CD4-positive, CD25-positive, alpha-beta regulatory T cell (primary cell): ENCODE data around the gene ZNF416. TPM values are rescaled to one million over a fixed set of nuclear protein-coding genes. Genes with fewer than 3 reads are reported as not detected.
A peak's percentile ranks its signal among the peaks of the same experiment; 100 is the strongest.

ENCODE experiments used
- ATAC-seq, 2 donors: fragments of 150-1000 bp; cut with Tn5 transposase; one replicate each; pipeline ENCODE4 v1.10.0; 2021; ENCODE audit warnings: low read depth in 2 of 2, moderate number of reproducible peaks in 2 of 2, moderate library complexity in 1 of 2
- DNase-seq, 3 donors: peaks; one replicate each; pipeline versions ENCODE4 v3.0.0 to v3.0.0-alpha.2; 2012 to 2022; ENCODE audit warnings: mixed read lengths in 1 of 3
- H3K27ac ChIP-seq: one replicate; pipeline ENCODE4 v1.7.0; 2013; ENCODE audit warnings: mild to moderate bottlenecking, low read length; ENCODE audit not compliant: insufficient read depth, poor library complexity, severe bottlenecking
- H3K27me3 ChIP-seq: one replicate; pipeline ENCODE4 v1.7.0; 2013; ENCODE audit warnings: low read length; ENCODE audit not compliant: control insufficient read depth, insufficient read depth
- H3K36me3 ChIP-seq: one replicate; pipeline ENCODE4 v1.7.0; 2013; ENCODE audit warnings: mild to moderate bottlenecking, low read length, moderate library complexity; ENCODE audit not compliant: control insufficient read depth, insufficient read depth
- H3K4me1 ChIP-seq: 2 replicates; pipeline ENCODE4 v1.7.0; 2013; ENCODE audit warnings: mild to moderate bottlenecking, low read length; ENCODE audit not compliant: insufficient read depth, control insufficient read depth, poor library complexity, severe bottlenecking
- H3K4me3 ChIP-seq: one replicate; pipeline ENCODE4 v1.7.0; 2013; ENCODE audit warnings: low read depth, mild to moderate bottlenecking, low read length, moderate library complexity
- H3K9me3 ChIP-seq, 2 experiments: 1 replicate in 1 of 2; 2 replicates in 1 of 2; pipeline ENCODE4 v1.7.0; 2013; ENCODE audit warnings: low read length in 2 of 2, mild to moderate bottlenecking in 1 of 2, moderate library complexity in 1 of 2; ENCODE audit not compliant: control insufficient read depth in 2 of 2
- H3K27ac Mint-ChIP-seq, 3 donors: one replicate each; pipeline ENCODE4 v1.8.0; 2020 to 2022; ENCODE audit warnings: mild to moderate bottlenecking in 3 of 3, mixed read lengths in 3 of 3, moderate library complexity in 2 of 3
- H3K27me3 Mint-ChIP-seq: one replicate; pipeline ENCODE4 v1.8.0; 2022; ENCODE audit warnings: mild to moderate bottlenecking, mixed read lengths
- H3K36me3 Mint-ChIP-seq: one replicate; pipeline ENCODE4 v1.8.0; 2020; ENCODE audit warnings: mixed read lengths
- H3K4me1 Mint-ChIP-seq, 4 donors: one replicate each; pipeline ENCODE4 v1.8.0; 2020 to 2022; ENCODE audit warnings: mixed read lengths in 4 of 4, mild to moderate bottlenecking in 1 of 4
- H3K4me3 Mint-ChIP-seq, 4 donors: one replicate each; pipeline ENCODE4 v1.8.0; 2020 to 2022; ENCODE audit warnings: mild to moderate bottlenecking in 4 of 4, mixed read lengths in 4 of 4, moderate library complexity in 3 of 4
- H3K9me3 Mint-ChIP-seq, 7 donors: one replicate each; pipeline ENCODE4 v1.8.0; 2020 to 2022; ENCODE audit warnings: mixed read lengths in 7 of 7, mild to moderate bottlenecking in 3 of 7, moderate library complexity in 2 of 7
- polyA plus RNA-seq, 4 donors: library from polyadenylated mRNA; unstranded; fragments of 300-500 nt; fragmentation: Illumina TruSeq; gene quantifications; one replicate each; pipeline ENCODE4 v1.2.3, GENCODE V29; 2021
- total RNA-seq: library from RNA; stranded (reverse); gene quantifications from one replicate; pipeline ENCODE4 v1.2.3, GENCODE V29; 2022

Gene ZNF416
- 4.4 TPM for total RNA-seq
- 1 to 10 TPM; 4.1 to 9.5 (median 6.1) TPM for polyA plus RNA-seq

DNA sequence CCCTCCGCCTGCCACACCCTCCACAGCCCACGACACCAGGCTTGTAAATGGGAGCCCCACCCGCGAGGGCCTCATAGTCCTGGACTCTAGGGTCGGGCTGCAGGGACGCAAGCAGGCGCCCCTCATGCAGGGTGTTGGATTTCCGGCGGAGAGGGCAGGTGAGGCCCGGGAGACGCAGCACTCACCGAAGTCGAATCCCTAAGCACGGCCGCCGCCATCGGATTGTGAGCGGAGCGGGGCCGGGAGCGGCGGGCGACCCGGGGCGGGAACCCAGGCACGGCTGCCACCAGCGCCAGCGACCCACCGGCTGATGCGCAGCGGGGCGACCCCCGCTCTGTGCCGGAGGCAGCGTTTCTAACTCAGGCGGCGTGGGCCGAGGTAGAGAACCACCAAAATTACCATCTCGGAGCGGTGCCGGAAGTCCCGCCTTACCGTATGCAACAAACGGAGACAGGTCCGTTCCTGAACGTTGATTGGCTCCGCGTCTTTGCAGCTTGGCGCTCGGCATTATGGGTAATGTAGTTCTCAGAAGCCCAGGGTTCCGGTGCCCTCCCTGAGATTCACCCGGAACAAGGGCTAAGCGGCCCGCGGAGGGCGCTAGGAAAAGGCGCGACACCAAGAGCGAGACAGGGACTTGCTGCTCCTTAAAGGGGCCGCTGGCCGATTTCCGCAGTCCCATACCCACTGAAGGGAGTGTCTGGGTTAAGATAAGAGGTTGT, at the start of gene ZNF416:
ZNF416 (minus strand) TSS at position 425 of the 719 bp plus-strand sequence; CDS start at position 218, 207 bp downstream.
- H3K9me3 Mint-ChIP-seq, result peaks cover 0 to 59% (median 30%) of the 10 kb centered on the region in 7 donors
- H3K4me3 ChIP-seq, result peak within 1 kb of the TSS; percentile 80
- peak within 1 kb of the TSS; percentile 86 to 90 (median 88) for H3K4me3 Mint-ChIP-seq
- no peaks in the 10 kb centered on the region for H3K27me3 ChIP-seq
- peaks cover 5 to 35% (median 14%) of the 10 kb centered on the region in 4 donors for H3K4me1 Mint-ChIP-seq
- peaks cover 41% of the 10 kb centered on the region for H3K36me3 Mint-ChIP-seq
- H3K27ac ChIP-seq, result peak within 1 kb of the TSS; percentile 76
- peaks cover 41 to 63% of the 10 kb centered on the region in 2 experiments for H3K9me3 ChIP-seq
- no peaks in the 10 kb centered on the region for H3K27me3 Mint-ChIP-seq
- DNase-seq (peak; percentile 94 to 99 (median 97)), ATAC-seq (peak; percentile 99)
- H3K27ac Mint-ChIP-seq, result peak within 1 kb of the TSS; percentile 76 to 86 (median 83)
- peaks cover 18% of the 10 kb centered on the region for H3K4me1 ChIP-seq
- peaks cover 35% of the 10 kb centered on the region for H3K36me3 ChIP-seq

- H3K9me3 Mint-ChIP-seq, result peaks cover 0 to 86% (median 43%) of the 10 kb centered on the region in 7 donors
- H3K27me3 Mint-ChIP-seq, result no peaks in the 10 kb centered on the region
- Histone ChIP-seq H3K4me3 (peak overlapping the region; percentile 0), H3K9me3 (peaks cover 80 to 98% of the 10 kb centered on the region in 2 experiments), H3K36me3 (peaks cover 45% of the 10 kb centered on the region), H3K27ac (no peak overlapping the region), H3K27me3 (no peaks in the 10 kb centered on the region), H3K4me1 (no peaks in the 10 kb centered on the region)
- DNase-seq (no peak), ATAC-seq (no peak)
- peaks cover 48% of the 10 kb centered on the region for H3K36me3 Mint-ChIP-seq
- no peak overlapping the region for H3K27ac Mint-ChIP-seq
- peaks cover 0 to 4% (median 0%) of the 10 kb centered on the region in 4 donors for H3K4me1 Mint-ChIP-seq
- no peak overlapping the region for H3K4me3 Mint-ChIP-seq
These were observed 44.4 kb upstream of the ZNF416 start for GRCh38 chr19:57623091-57623490.

GRCh38 chr19:57620673-57621348, 42.1 kb upstream of the ZNF416 start:
- no peak overlapping the region for H3K27ac Mint-ChIP-seq
- peaks cover 68% of the 10 kb centered on the region for H3K36me3 ChIP-seq
- H3K9me3 ChIP-seq, result peaks cover 90 to 100% of the 10 kb centered on the region in 2 experiments
- ATAC-seq, result no peak
- H3K4me3 ChIP-seq, result peak overlapping the region; percentile 21
- no peaks in the 10 kb centered on the region for H3K27me3 ChIP-seq
- H3K4me1 Mint-ChIP-seq, result peaks cover 0 to 18% (median under 1%) of the 10 kb centered on the region in 4 donors
- H3K9me3 Mint-ChIP-seq, result peaks cover 0 to 92% (median 51%) of the 10 kb centered on the region in 7 donors
- H3K27ac ChIP-seq, result no peak overlapping the region
- no peak for DNase-seq
- H3K4me3 Mint-ChIP-seq, result peak overlapping the region in 1 of 4 donors; percentile 25
- H3K4me1 ChIP-seq, result no peaks in the 10 kb centered on the region
- no peaks in the 10 kb centered on the region for H3K27me3 Mint-ChIP-seq
- peaks cover 69% of the 10 kb centered on the region for H3K36me3 Mint-ChIP-seq

GRCh38 chr19:57615346-57615745, 36.6 kb upstream of the ZNF416 start:
- peaks cover 50% of the 10 kb centered on the region for H3K36me3 ChIP-seq

GRCh38 chr19:57613941-57614743, 35.4 kb upstream of the ZNF416 start, which contains the start of gene ZNF134:
TSS of gene ZNF134 (plus strand) at chr19:57614242. CDS start at chr19:57619469, 5,227 bp downstream.
- no peaks in the 10 kb centered on the region for H3K27me3 Mint-ChIP-seq
- H3K4me1 Mint-ChIP-seq, result peaks cover 5 to 39% (median 6%) of the 10 kb centered on the region in 4 donors
- Histone ChIP-seq H3K9me3 (peaks cover 52 to 76% of the 10 kb centered on the region in 2 experiments), H3K4me1 (peaks cover 14% of the 10 kb centered on the region), H3K27me3 (no peaks in the 10 kb centered on the region), H3K36me3 (peaks cover 38% of the 10 kb centered on the region), H3K4me3 (peak within 1 kb of the TSS; percentile 82), H3K27ac (peak within 1 kb of the TSS; percentile 54)
- H3K36me3 Mint-ChIP-seq, result peaks cover 45% of the 10 kb centered on the region
- ATAC-seq (peak; percentile 98 to 99), DNase-seq (peak; percentile 79 to 97 (median 86))
- H3K27ac Mint-ChIP-seq, result peak within 1 kb of the TSS; percentile 83 to 89 (median 88)
- H3K9me3 Mint-ChIP-seq, result peaks cover 0 to 61% (median 43%) of the 10 kb centered on the region in 7 donors
- peak within 1 kb of the TSS; percentile 77 to 95 (median 91) for H3K4me3 Mint-ChIP-seq

More at GRCh38 chr19:57615346-57615745, 36.6 kb upstream of the ZNF416 start:
- H3K4me3 ChIP-seq, result peak overlapping the region; percentile 82
- peaks cover 14% of the 10 kb centered on the region for H3K4me1 ChIP-seq
- Mint-ChIP-seq H3K4me3 (peak overlapping the region; percentile 77 to 95 (median 91)), H3K27me3 (no peaks in the 10 kb centered on the region), H3K4me1 (peaks cover 5 to 39% (median 6%) of the 10 kb centered on the region in 4 donors), H3K36me3 (peaks cover 57% of the 10 kb centered on the region), H3K27ac (peak overlapping the region; percentile 83 to 89 (median 88)), H3K9me3 (peaks cover 0 to 69% (median 49%) of the 10 kb centered on the region in 7 donors)
- no peaks in the 10 kb centered on the region for H3K27me3 ChIP-seq
- ATAC-seq, result no peak
- H3K9me3 ChIP-seq, result peaks cover 64 to 76% of the 10 kb centered on the region in 2 experiments
- no peak for DNase-seq
- no peak overlapping the region for H3K27ac ChIP-seq

GRCh38 chr19:57611113-57611512, 32.4 kb upstream of the ZNF416 start:
- H3K36me3 Mint-ChIP-seq, result peaks cover 28% of the 10 kb centered on the region
- peaks cover 0 to 54% (median 19%) of the 10 kb centered on the region in 7 donors for H3K9me3 Mint-ChIP-seq
- ATAC-seq (no peak), DNase-seq (no peak)
- no peak overlapping the region for H3K27ac ChIP-seq
- peaks cover 45 to 75% of the 10 kb centered on the region in 2 experiments for H3K9me3 ChIP-seq
- H3K4me1 ChIP-seq, result peaks cover 14% of the 10 kb centered on the region
- H3K27me3 ChIP-seq, result no peaks in the 10 kb centered on the region
- H3K27ac Mint-ChIP-seq, result no peak overlapping the region
- peaks cover 18% of the 10 kb centered on the region for H3K36me3 ChIP-seq
- H3K4me3 Mint-ChIP-seq, result peak overlapping the region in 2 of 4 donors; percentile 38 to 56
- no peaks in the 10 kb centered on the region for H3K27me3 Mint-ChIP-seq
- peaks cover 5 to 24% (median 5%) of the 10 kb centered on the region in 4 donors for H3K4me1 Mint-ChIP-seq
- H3K4me3 ChIP-seq, result no peak overlapping the region

GRCh38 chr19:57606931-57607330, 28.2 kb upstream of the ZNF416 start:
- peaks cover 0 to 4% (median 0%) of the 10 kb centered on the region in 4 donors for H3K4me1 Mint-ChIP-seq
- Histone ChIP-seq H3K4me3 (no peak overlapping the region), H3K36me3 (peaks cover 45% of the 10 kb centered on the region), H3K27ac (no peak overlapping the region), H3K4me1 (no peaks in the 10 kb centered on the region), H3K27me3 (no peaks in the 10 kb centered on the region), H3K9me3 (peaks cover 61 to 95% of the 10 kb centered on the region in 2 experiments)
- H3K27ac Mint-ChIP-seq, result no peak overlapping the region
- DNase-seq (no peak), ATAC-seq (no peak)
- no peak overlapping the region for H3K4me3 Mint-ChIP-seq
- H3K9me3 Mint-ChIP-seq, result peaks cover 5 to 70% (median 26%) of the 10 kb centered on the region in 7 donors
- H3K27me3 Mint-ChIP-seq, result no peaks in the 10 kb centered on the region
- H3K36me3 Mint-ChIP-seq, result peaks cover 53% of the 10 kb centered on the region
